Tibial artery (tissue), 4 donors: ENCODE measurements around the gene FBXO44.

ENCODE experiments used
- DNase-seq, 2 donors: peaks; one replicate each; pipeline ENCODE4 v3.0.0-alpha.2; 2019
- H3K27ac ChIP-seq, 2 donors: fragments of 200-600 bp; sonication (generic) in 1 of 2; 1 replicate in 1 of 2; 2 replicates in 1 of 2; pipeline ENCODE4 v1.5.1; 2018 to 2019; ENCODE audit warnings: mild to moderate bottlenecking in 1 of 2
- H3K27me3 ChIP-seq, 2 donors: fragments of 200-600 bp; sonication (generic) in 1 of 2; one replicate each; pipeline versions ENCODE4 v1.5.1 to v1.6.0; 2016 to 2019
- H3K36me3 ChIP-seq, 3 donors: fragments of 200-600 bp; sonication (generic) in 2 of 3; one replicate each; pipeline ENCODE4 v1.5.1; 2016 to 2019; ENCODE audit warnings: mild to moderate bottlenecking in 2 of 3
- H3K4me1 ChIP-seq, 4 donors: fragments of 200-600 bp; sonication (generic) in 2 of 4; 1 replicate in 3 of 4; 2 replicates in 1 of 4; pipeline ENCODE4 v1.5.1; 2016 to 2019
- H3K4me3 ChIP-seq, 2 donors: fragments of 200-600 bp; sonication (generic) in 1 of 2; 1 replicate in 1 of 2; 2 replicates in 1 of 2; pipeline ENCODE4 v1.5.1; 2018 to 2019; ENCODE audit warnings: mild to moderate bottlenecking in 2 of 2
- H3K9me3 ChIP-seq, 3 donors: fragments of 200-600 bp; sonication (generic) in 1 of 3; one replicate each; pipeline ENCODE4 v1.5.1; 2016 to 2019
- CTCF ChIP-seq, 2 experiments: fragments of 200-600 bp in 1 of 2; fragments of 450-650 bp in 1 of 2; IDR thresholded peaks; one replicate each; pipeline ENCODE4 v1.5.1; 2017 to 2019; ENCODE audit warnings: antibody characterized with exemption in 2 of 2, mild to moderate bottlenecking in 1 of 2, moderate library complexity in 1 of 2
- intact Hi-C: fragments of 100-400 bp; cut with DNase I; formaldehyde crosslinking; loops from one replicate; pipeline ENCODE4 v1.15.0; 2023; ENCODE audit warnings: low total_unique reads

The FBXO44 gene

GRCh38 chr1:11697188-11697892 lies 42.7 kb downstream of the FBXO44 start:
- Histone ChIP-seq H3K27me3 (peaks cover 0 to 95% of the 10 kb centered on the region in 2 donors), H3K27ac (no peak overlapping the region), H3K4me3 (no peak overlapping the region), H3K9me3 (no peaks in the 10 kb centered on the region), H3K36me3 (no peaks in the 10 kb centered on the region), H3K4me1 (peaks cover 0 to 27% (median 18%) of the 10 kb centered on the region in 4 donors)
- intact Hi-C loops, result no loop called here
- no peak for DNase-seq
- TF ChIP-seq CTCF (IDR thresholded peaks at IDR 0.05), result no peak

- no peak for DNase-seq
- intact Hi-C loops, result no loop called here
- no peak for TF ChIP-seq CTCF (IDR thresholded peaks at IDR 0.05)
- Histone ChIP-seq H3K27me3 (peaks cover 0 to 95% of the 10 kb centered on the region in 2 donors), H3K9me3 (no peaks in the 10 kb centered on the region), H3K4me1 (peaks cover 0 to 22% (median 15%) of the 10 kb centered on the region in 4 donors), H3K4me3 (no peak overlapping the region), H3K36me3 (no peaks in the 10 kb centered on the region), H3K27ac (no peak overlapping the region)
Measured at GRCh38 chr1:11697893-11698210, 43.2 kb downstream of the FBXO44 start.

GRCh38 chr1:11700601-11701467 lies 46.2 kb downstream of the FBXO44 start:
- Histone ChIP-seq H3K4me3 (no peak overlapping the region), H3K36me3 (no peaks in the 10 kb centered on the region), H3K4me1 (peaks cover 0 to 15% (median 12%) of the 10 kb centered on the region in 4 donors), H3K27ac (no peak overlapping the region), H3K9me3 (no peaks in the 10 kb centered on the region), H3K27me3 (peaks cover 0 to 93% of the 10 kb centered on the region in 2 donors)
- no peak for TF ChIP-seq CTCF (IDR thresholded peaks at IDR 0.05)
- no peak for DNase-seq
- intact Hi-C loops, result no loop called here

- no peak for DNase-seq
- peaks cover 0 to 15% (median 12%) of the 10 kb centered on the region in 4 donors for H3K4me1 ChIP-seq
- H3K9me3 ChIP-seq, result no peaks in the 10 kb centered on the region
- H3K4me3 ChIP-seq, result no peak overlapping the region
- H3K36me3 ChIP-seq, result no peaks in the 10 kb centered on the region
- no peak overlapping the region for H3K27ac ChIP-seq
- intact Hi-C loops, result no loop called here
- no peak for TF ChIP-seq CTCF (IDR thresholded peaks at IDR 0.05)
- peaks cover 0 to 94% of the 10 kb centered on the region in 2 donors for H3K27me3 ChIP-seq
Measured at GRCh38 chr1:11701551-11701961, 46.9 kb downstream of the FBXO44 start.

GRCh38 chr1:11701981-11702803 lies 47.5 kb downstream of the FBXO44 start:
- H3K4me1 ChIP-seq, result peaks cover 0 to 15% (median 12%) of the 10 kb centered on the region in 4 donors
- no peak for DNase-seq
- H3K4me3 ChIP-seq, result no peak overlapping the region
- no peak overlapping the region for H3K27ac ChIP-seq
- H3K9me3 ChIP-seq, result no peaks in the 10 kb centered on the region
- no peak for TF ChIP-seq CTCF (IDR thresholded peaks at IDR 0.05)
- peaks cover 0 to 91% of the 10 kb centered on the region in 2 donors for H3K27me3 ChIP-seq
- intact Hi-C loops, result no loop called here
- no peaks in the 10 kb centered on the region for H3K36me3 ChIP-seq
